HepG2 (cell line): Measurements from ENCODE around the gene ZFHX3. TPM values are rescaled to one million over a fixed set of nuclear protein-coding genes. Genes with fewer than 3 reads are reported as not detected.

Experiments
- EHMT2 ChIP-seq: fragments of 200-600 bp; sonication (generic); IDR thresholded peaks from 2 replicates; pipeline ENCODE4 v1.7.0; 2017; ENCODE audit warnings: antibody characterized with exemption, low read depth, low read length, borderline replicate concordance
- ETS1 ChIP-seq: sonication (generic); formaldehyde crosslinking; IDR thresholded peaks from 2 replicates; pipeline ENCODE4 v1.4.0; 2020; ENCODE audit warnings: missing genetic modification reagents
- FOXO1 ChIP-seq: sonication (generic); formaldehyde crosslinking; IDR thresholded peaks from 2 replicates; pipeline ENCODE4 v1.4.0; 2020; ENCODE audit warnings: missing genetic modification reagents
- HNF4G ChIP-seq, 2 experiments: sonication (generic) in 1 of 2; formaldehyde crosslinking in 1 of 2; IDR thresholded peaks; 2 replicates each; pipeline versions ENCODE4 v1.4.0 to v1.6.1; 2011 to 2020; ENCODE audit warnings: borderline replicate concordance in 2 of 2, low read depth in 2 of 2, mild to moderate bottlenecking in 2 of 2, low read length in 1 of 2, missing genetic modification reagents in 1 of 2, moderate library complexity in 1 of 2
- IRF2 ChIP-seq: IDR thresholded peaks from 2 replicates; pipeline ENCODE4 v1.6.1; 2018; ENCODE audit warnings: missing genetic modification reagents, missing compliant biosample characterization
- JUND ChIP-seq: sonication (generic); formaldehyde crosslinking; IDR thresholded peaks from 2 replicates; pipeline ENCODE4 v1.8.0; 2022; ENCODE audit warnings: mild to moderate bottlenecking, missing genetic modification reagents
- KDM5B ChIP-seq: sonication (generic); formaldehyde crosslinking; IDR thresholded peaks from 2 replicates; pipeline ENCODE4 v1.4.0; 2020; ENCODE audit warnings: missing genetic modification reagents, mild to moderate bottlenecking, borderline replicate concordance
- MIER2 ChIP-seq: IDR thresholded peaks from 2 replicates; pipeline ENCODE4 v1.6.1; 2016; ENCODE audit warnings: missing biosample characterization, missing genetic modification reagents
- MIXL1 ChIP-seq: IDR thresholded peaks from 2 replicates; pipeline ENCODE4 v1.6.1; 2016
- PHF21A ChIP-seq: sonication (generic); formaldehyde crosslinking; IDR thresholded peaks from 2 replicates; pipeline ENCODE4 v1.5.0; 2020; ENCODE audit warnings: mild to moderate bottlenecking, missing genetic modification reagents
- RBAK ChIP-seq: sonication (generic); formaldehyde crosslinking; IDR thresholded peaks from 2 replicates; pipeline ENCODE4 v1.5.1; 2020; ENCODE audit warnings: mild to moderate bottlenecking, missing genetic modification reagents
- RFXANK ChIP-seq: IDR thresholded peaks from 2 replicates; pipeline ENCODE4 v1.6.1; 2016
- SYNCRIP ChIP-seq: fragments of 200-400 bp; formaldehyde crosslinking; IDR thresholded peaks from 2 replicates; pipeline ENCODE4 v1.6.1; 2018; ENCODE audit warnings: mild to moderate bottlenecking, low read depth, low read length; ENCODE audit not compliant: insufficient read depth
- YEATS4 ChIP-seq: sonication (generic); formaldehyde crosslinking; IDR thresholded peaks from 2 replicates; pipeline ENCODE4 v1.4.0; 2020; ENCODE audit warnings: missing genetic modification reagents, borderline replicate concordance
- ZFP82 ChIP-seq: sonication (generic); formaldehyde crosslinking; IDR thresholded peaks from 2 replicates; pipeline ENCODE4 v1.5.1; 2020; ENCODE audit warnings: mild to moderate bottlenecking, missing genetic modification reagents, borderline replicate concordance
- ZIK1 ChIP-seq: sonication (generic); formaldehyde crosslinking; IDR thresholded peaks from 2 replicates; pipeline ENCODE4 v1.5.0; 2020; ENCODE audit warnings: mild to moderate bottlenecking, low read depth, missing genetic modification reagents, borderline replicate concordance
- ZNF333 ChIP-seq: sonication (generic); formaldehyde crosslinking; IDR thresholded peaks from 2 replicates; pipeline ENCODE4 v1.4.0; 2020; ENCODE audit warnings: mild to moderate bottlenecking, missing genetic modification reagents, borderline replicate concordance
- ZNF343 ChIP-seq: sonication (generic); formaldehyde crosslinking; IDR thresholded peaks from 2 replicates; pipeline ENCODE4 v1.4.0; 2020; ENCODE audit warnings: mild to moderate bottlenecking, missing genetic modification reagents
- ZNF619 ChIP-seq: sonication (generic); formaldehyde crosslinking; IDR thresholded peaks from 2 replicates; pipeline ENCODE4 v1.4.0; 2020; ENCODE audit warnings: mild to moderate bottlenecking, missing genetic modification reagents
- ZNF710 ChIP-seq: sonication (generic); formaldehyde crosslinking; IDR thresholded peaks from 2 replicates; pipeline ENCODE4 v1.5.0; 2020; ENCODE audit warnings: mild to moderate bottlenecking, missing genetic modification reagents, borderline replicate concordance
- ZNF773 ChIP-seq: sonication (generic); formaldehyde crosslinking; IDR thresholded peaks from 2 replicates; pipeline ENCODE4 v1.4.0; 2020; ENCODE audit warnings: missing genetic modification reagents, borderline replicate concordance
- ZNF781 ChIP-seq: sonication (generic); formaldehyde crosslinking; IDR thresholded peaks from 2 replicates; pipeline ENCODE4 v1.5.1; 2020; ENCODE audit warnings: borderline replicate concordance, mild to moderate bottlenecking, missing genetic modification reagents; ENCODE audit errors: not compliant biosample characterization
- polyA plus RNA-seq, 8 experiments: library from polyadenylated mRNA; depleted of rRNA in 3 of 8; stranded (reverse) in 7 of 8; unstranded in 1 of 8; fragments of >200 nt; fragmentation: Illumina TruSeq in 4 of 8; extraction: Trizol in 4 of 8; gene quantifications; 2 replicates each; pipeline versions ENCODE4 v1.2.1 to v1.2.3, GENCODE V29; 2011 to 2016; ENCODE audit warnings: low read depth in 4 of 8, missing spikeins in 1 of 8, mixed read lengths in 1 of 8; ENCODE audit not compliant: insufficient read depth in 1 of 8
- total RNA-seq, 5 experiments: library from RNA; depleted of rRNA; stranded (reverse); fragments of >200 nt; fragmentation: Illumina TruSeq; extraction: Trizol; gene quantifications; 2 replicates each; pipeline ENCODE4 v1.2.3, GENCODE V29; 2016; ENCODE audit warnings: low read depth in 1 of 5
- TF ChIP-seq, protein P1 (sequence below): sonication (generic); formaldehyde crosslinking; IDR thresholded peaks from 2 replicates; pipeline ENCODE4 v1.4.0; 2020; ENCODE audit warnings: mild to moderate bottlenecking, missing genetic modification reagents
- TF ChIP-seq, protein P2 (sequence below): sonication (generic); formaldehyde crosslinking; IDR thresholded peaks from 2 replicates; pipeline ENCODE4 v1.4.0; 2020; ENCODE audit warnings: missing genetic modification reagents, low read depth, mild to moderate bottlenecking, borderline replicate concordance

Gene ZFHX3
- total and polyA plus RNA-seq, 2 of the 13 experiments (the other 11 are each of a cell fraction or from before 2014, with no cell fraction given) = 5.0 to 6.0 TPM

- TF ChIP-seq ZNF710 = no peak
- no peak for TF ChIP-seq YEATS4 (CRISPR knock-in tag)
- no peak for TF ChIP-seq SYNCRIP
- TF ChIP-seq HNF4G (IDR thresholded peaks at IDR 0.05; ENCODE audit: borderline replicate concordance, low read depth, low read length) = no peak
- TF ChIP-seq HNF4G (CRISPR knock-in tag; IDR thresholded peaks at IDR 0.05; ENCODE audit: borderline replicate concordance, low read depth) = no peak
- peak; percentile 30; the same call in 1 of the 2 replicates for TF ChIP-seq MIXL1 (CRISPR knock-in tag)
- TF ChIP-seq KDM5B (CRISPR knock-in tag) = no peak; the same call in 1 of the 2 replicates
- TF ChIP-seq, protein P1, sequence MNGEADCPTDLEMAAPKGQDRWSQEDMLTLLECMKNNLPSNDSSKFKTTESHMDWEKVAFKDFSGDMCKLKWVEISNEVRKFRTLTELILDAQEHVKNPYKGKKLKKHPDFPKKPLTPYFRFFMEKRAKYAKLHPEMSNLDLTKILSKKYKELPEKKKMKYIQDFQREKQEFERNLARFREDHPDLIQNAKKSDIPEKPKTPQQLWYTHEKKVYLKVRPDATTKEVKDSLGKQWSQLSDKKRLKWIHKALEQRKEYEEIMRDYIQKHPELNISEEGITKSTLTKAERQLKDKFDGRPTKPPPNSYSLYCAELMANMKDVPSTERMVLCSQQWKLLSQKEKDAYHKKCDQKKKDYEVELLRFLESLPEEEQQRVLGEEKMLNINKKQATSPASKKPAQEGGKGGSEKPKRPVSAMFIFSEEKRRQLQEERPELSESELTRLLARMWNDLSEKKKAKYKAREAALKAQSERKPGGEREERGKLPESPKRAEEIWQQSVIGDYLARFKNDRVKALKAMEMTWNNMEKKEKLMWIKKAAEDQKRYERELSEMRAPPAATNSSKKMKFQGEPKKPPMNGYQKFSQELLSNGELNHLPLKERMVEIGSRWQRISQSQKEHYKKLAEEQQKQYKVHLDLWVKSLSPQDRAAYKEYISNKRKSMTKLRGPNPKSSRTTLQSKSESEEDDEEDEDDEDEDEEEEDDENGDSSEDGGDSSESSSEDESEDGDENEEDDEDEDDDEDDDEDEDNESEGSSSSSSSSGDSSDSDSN (CRISPR knock-in tag) = no peak
- no peak for TF ChIP-seq FOXO1 (CRISPR knock-in tag)
- TF ChIP-seq JUND (CRISPR knock-in tag) = peak; percentile 20; the same call in 1 of the 2 replicates
- TF ChIP-seq ZNF773 = no peak
- no peak for TF ChIP-seq RBAK (CRISPR knock-in tag)
- TF ChIP-seq ZNF343 (CRISPR knock-in tag) = no peak
- no peak for TF ChIP-seq ZNF619
- TF ChIP-seq PHF21A (CRISPR knock-in tag) = no peak; the same call in 1 of the 2 replicates
- TF ChIP-seq ZIK1 (CRISPR knock-in tag) = no peak
- TF ChIP-seq IRF2 (CRISPR knock-in tag) = 0 out of 2 replicates have a peak, but pooled peaks have one; percentile 20
- no peak for TF ChIP-seq MIER2 (CRISPR knock-in tag)
- TF ChIP-seq ETS1 (CRISPR knock-in tag) = no peak
- no peak for TF ChIP-seq ZNF781 (CRISPR knock-in tag)
- no peak for TF ChIP-seq EHMT2
- TF ChIP-seq ZFP82 (CRISPR knock-in tag) = no peak
- no peak for TF ChIP-seq RFXANK
- TF ChIP-seq, protein P2, sequence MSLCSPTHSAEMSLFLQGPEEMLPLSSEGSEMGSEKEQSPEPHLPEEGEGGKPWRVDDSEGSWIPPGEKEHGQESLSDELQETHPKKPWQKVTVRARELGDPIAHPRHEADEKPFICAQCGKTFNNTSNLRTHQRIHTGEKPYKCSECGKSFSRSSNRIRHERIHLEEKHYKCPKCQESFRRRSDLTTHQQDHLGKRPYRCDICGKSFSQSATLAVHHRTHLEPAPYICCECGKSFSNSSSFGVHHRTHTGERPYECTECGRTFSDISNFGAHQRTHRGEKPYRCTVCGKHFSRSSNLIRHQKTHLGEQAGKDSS (CRISPR knock-in tag) = no peak
- TF ChIP-seq ZNF333 (CRISPR knock-in tag) = 0 out of 2 replicates have a peak, but pooled peaks have one; percentile 43
Observed at GRCh38 chr16:72896485-72897118, 151.3 kb downstream of the ZFHX3 start (continued).
